ENCODE results near the gene WASF3.

Gene WASF3

GRCh38 chr13:26544707-26545106, 12.8 kb upstream of the WASF3 start:
- Histone ChIP-seq H3K4me1 (ENCODE audit: control insufficient read depth, insufficient read depth, low read length, poor library complexity, severe bottlenecking) (peaks cover 4% of the 10 kb centered on the region), H3K9me3 (ENCODE audit: control insufficient read depth, low read length) (no peaks in the 10 kb centered on the region), H3K4me3 (ENCODE audit: extremely low read depth, insufficient read depth, low read length, poor library complexity, severe bottlenecking) (no peak overlapping the region), H3K36me3 (ENCODE audit: control insufficient read depth, insufficient read depth, low read length) (no peaks in the 10 kb centered on the region), H3K27ac (ENCODE audit: low read depth, low read length, severe bottlenecking) (no peak overlapping the region)
- 85 to 89% methylated on average over 7 to 8 of the region's 8 CpGs for WGBS, 2 experiments (ENCODE audit: insufficient coverage in 2 of 2)

GRCh38 chr13:26548205-26548765, 9.2 kb upstream of the WASF3 start:
- H3K9me3 ChIP-seq (ENCODE audit: control insufficient read depth, low read length), result no peaks in the 10 kb centered on the region
- WGBS, 2 experiments (ENCODE audit: insufficient coverage in 2 of 2), result 82 to 90% methylated on average over 5 of the region's 5 CpGs

GRCh38 chr13:26549713-26550112, 7.8 kb upstream of the WASF3 start:
- no peaks in the 10 kb centered on the region for H3K9me3 ChIP-seq (ENCODE audit: control insufficient read depth, low read length)
- H3K36me3 ChIP-seq (ENCODE audit: control insufficient read depth, insufficient read depth, low read length), result no peaks in the 10 kb centered on the region
- H3K4me3 ChIP-seq (ENCODE audit: extremely low read depth, insufficient read depth, low read length, poor library complexity, severe bottlenecking), result no peak overlapping the region
- WGBS, 2 experiments (ENCODE audit: insufficient coverage in 2 of 2), result no CpG with 5 or more reads among the region's 1 CpG
- no peak overlapping the region for H3K27ac ChIP-seq (ENCODE audit: low read depth, low read length, severe bottlenecking)
- H3K4me1 ChIP-seq (ENCODE audit: control insufficient read depth, insufficient read depth, low read length, poor library complexity, severe bottlenecking), result peaks cover 4% of the 10 kb centered on the region

More at GRCh38 chr13:26548205-26548765, 9.2 kb upstream of the WASF3 start:
- peaks cover 4% of the 10 kb centered on the region for H3K4me1 ChIP-seq (ENCODE audit: control insufficient read depth, insufficient read depth, low read length, poor library complexity, severe bottlenecking)
- no peak overlapping the region for H3K27ac ChIP-seq (ENCODE audit: low read depth, low read length, severe bottlenecking)
- no peaks in the 10 kb centered on the region for H3K36me3 ChIP-seq (ENCODE audit: control insufficient read depth, insufficient read depth, low read length)
- no peak overlapping the region for H3K4me3 ChIP-seq (ENCODE audit: extremely low read depth, insufficient read depth, low read length, poor library complexity, severe bottlenecking)

GRCh38 chr13:26551255-26551860, 6.1 kb upstream of the WASF3 start:
- Histone ChIP-seq H3K9me3 (ENCODE audit: control insufficient read depth, low read length) (no peaks in the 10 kb centered on the region), H3K4me1 (ENCODE audit: control insufficient read depth, insufficient read depth, low read length, poor library complexity, severe bottlenecking) (peaks cover 4% of the 10 kb centered on the region), H3K27ac (ENCODE audit: low read depth, low read length, severe bottlenecking) (no peak overlapping the region), H3K4me3 (ENCODE audit: extremely low read depth, insufficient read depth, low read length, poor library complexity, severe bottlenecking) (no peak overlapping the region), H3K36me3 (ENCODE audit: control insufficient read depth, insufficient read depth, low read length) (no peaks in the 10 kb centered on the region)
- 83 to 84% methylated on average over 3 to 6 of the region's 6 CpGs for whole genome bisulfite sequencing, 2 experiments (ENCODE audit: insufficient coverage in 2 of 2)

- Histone ChIP-seq H3K4me1 (ENCODE audit: control insufficient read depth, insufficient read depth, low read length, poor library complexity, severe bottlenecking) (peaks cover under 1% of the 10 kb centered on the region), H3K27ac (ENCODE audit: low read depth, low read length, severe bottlenecking) (no peak overlapping the region), H3K4me3 (ENCODE audit: extremely low read depth, insufficient read depth, low read length, poor library complexity, severe bottlenecking) (no peak overlapping the region), H3K36me3 (ENCODE audit: control insufficient read depth, insufficient read depth, low read length) (no peaks in the 10 kb centered on the region), H3K9me3 (ENCODE audit: control insufficient read depth, low read length) (no peaks in the 10 kb centered on the region)
- 100% methylated on average over 1 of the region's 1 CpG; no CpG with 5 or more reads in 1 of the 2 experiments for WGBS, 2 experiments (ENCODE audit: insufficient coverage in 2 of 2)
These were observed 2.1 kb upstream of the WASF3 start for GRCh38 chr13:26555413-26555812.

- no peak overlapping the region for H3K27ac ChIP-seq (ENCODE audit: low read depth, low read length, severe bottlenecking)
- WGBS, 2 experiments (ENCODE audit: insufficient coverage in 2 of 2), result 3 to 4% methylated on average over 3 of the region's 3 CpGs
- peak overlapping the region; percentile 76 for H3K4me3 ChIP-seq (ENCODE audit: extremely low read depth, insufficient read depth, low read length, poor library complexity, severe bottlenecking)
- H3K9me3 ChIP-seq (ENCODE audit: control insufficient read depth, low read length), result no peaks in the 10 kb centered on the region
- H3K36me3 ChIP-seq (ENCODE audit: control insufficient read depth, insufficient read depth, low read length), result no peaks in the 10 kb centered on the region
- peaks cover 10% of the 10 kb centered on the region for H3K4me1 ChIP-seq (ENCODE audit: control insufficient read depth, insufficient read depth, low read length, poor library complexity, severe bottlenecking)
These were observed 461 bp upstream of the WASF3 start for GRCh38 chr13:26557051-26557392.

- 1 to 2% methylated on average over 42 to 45 of the region's 73 CpGs for WGBS, 2 experiments (ENCODE audit: insufficient coverage in 2 of 2)
- no peaks in the 10 kb centered on the region for H3K36me3 ChIP-seq (ENCODE audit: control insufficient read depth, insufficient read depth, low read length)
- no peaks in the 10 kb centered on the region for H3K9me3 ChIP-seq (ENCODE audit: control insufficient read depth, low read length)
- H3K4me1 ChIP-seq (ENCODE audit: control insufficient read depth, insufficient read depth, low read length, poor library complexity, severe bottlenecking), result peaks cover 14% of the 10 kb centered on the region
- H3K27ac ChIP-seq (ENCODE audit: low read depth, low read length, severe bottlenecking), result peak overlapping the region; percentile 37
- peak overlapping the region; percentile 76 for H3K4me3 ChIP-seq (ENCODE audit: extremely low read depth, insufficient read depth, low read length, poor library complexity, severe bottlenecking)
These were observed 757 bp downstream of the WASF3 start for GRCh38 chr13:26558074-26558805.

GRCh38 chr13:26558987-26559386, 1.5 kb downstream of the WASF3 start:
- no peaks in the 10 kb centered on the region for H3K9me3 ChIP-seq (ENCODE audit: control insufficient read depth, low read length)
- H3K4me1 ChIP-seq (ENCODE audit: control insufficient read depth, insufficient read depth, low read length, poor library complexity, severe bottlenecking), result peaks cover 14% of the 10 kb centered on the region
- no peak overlapping the region for H3K27ac ChIP-seq (ENCODE audit: low read depth, low read length, severe bottlenecking)
- WGBS, 2 experiments (ENCODE audit: insufficient coverage in 2 of 2), result 0% methylated on average over 1 of the region's 1 CpG; no CpG with 5 or more reads in 1 of the 2 experiments
- peak overlapping the region; percentile 76 for H3K4me3 ChIP-seq (ENCODE audit: extremely low read depth, insufficient read depth, low read length, poor library complexity, severe bottlenecking)
- H3K36me3 ChIP-seq (ENCODE audit: control insufficient read depth, insufficient read depth, low read length), result no peaks in the 10 kb centered on the region

- H3K4me3 ChIP-seq (ENCODE audit: extremely low read depth, insufficient read depth, low read length, poor library complexity, severe bottlenecking), result no peak overlapping the region
- peaks cover 14% of the 10 kb centered on the region for H3K4me1 ChIP-seq (ENCODE audit: control insufficient read depth, insufficient read depth, low read length, poor library complexity, severe bottlenecking)
- WGBS, 2 experiments (ENCODE audit: insufficient coverage in 2 of 2), result 73 to 90% methylated on average over 2 to 3 of the region's 4 CpGs
- H3K9me3 ChIP-seq (ENCODE audit: control insufficient read depth, low read length), result no peaks in the 10 kb centered on the region
- no peak overlapping the region for H3K27ac ChIP-seq (ENCODE audit: low read depth, low read length, severe bottlenecking)
- H3K36me3 ChIP-seq (ENCODE audit: control insufficient read depth, insufficient read depth, low read length), result no peaks in the 10 kb centered on the region
These were observed 3.0 kb downstream of the WASF3 start for GRCh38 chr13:26560456-26560855.

- Histone ChIP-seq H3K27ac (ENCODE audit: low read depth, low read length, severe bottlenecking) (peak overlapping the region; percentile 77), H3K4me1 (ENCODE audit: control insufficient read depth, insufficient read depth, low read length, poor library complexity, severe bottlenecking) (peaks cover 14% of the 10 kb centered on the region), H3K4me3 (ENCODE audit: extremely low read depth, insufficient read depth, low read length, poor library complexity, severe bottlenecking) (no peak overlapping the region), H3K36me3 (ENCODE audit: control insufficient read depth, insufficient read depth, low read length) (no peaks in the 10 kb centered on the region), H3K9me3 (ENCODE audit: control insufficient read depth, low read length) (no peaks in the 10 kb centered on the region)
- WGBS, 2 experiments (ENCODE audit: insufficient coverage in 2 of 2), result 80 to 84% methylated on average over 3 of the region's 3 CpGs
These were observed 3.6 kb downstream of the WASF3 start for GRCh38 chr13:26561067-26561466.
